Panc1 (cell line): ENCODE data around the gene CRIP2.

Source experiments
- SIN3A ChIP-seq: IDR thresholded peaks from 2 replicates; pipeline ENCODE4 v1.6.1; 2012; ENCODE audit warnings: low read depth, mild to moderate bottlenecking, low read length, moderate library complexity, borderline replicate concordance; ENCODE audit not compliant: insufficient read depth
- TCF7L2 ChIP-seq: IDR thresholded peaks from 2 replicates; pipeline ENCODE4 v1.6.1; 2011; ENCODE audit warnings: mild to moderate bottlenecking, low read depth, low read length, inconsistent platforms
- TF ChIP-seq, protein P1 (sequence below): fragments of 450-650 bp; IDR thresholded peaks from 2 replicates; pipeline ENCODE4 v1.5.1; 2017; ENCODE audit warnings: mild to moderate bottlenecking

DNA sequence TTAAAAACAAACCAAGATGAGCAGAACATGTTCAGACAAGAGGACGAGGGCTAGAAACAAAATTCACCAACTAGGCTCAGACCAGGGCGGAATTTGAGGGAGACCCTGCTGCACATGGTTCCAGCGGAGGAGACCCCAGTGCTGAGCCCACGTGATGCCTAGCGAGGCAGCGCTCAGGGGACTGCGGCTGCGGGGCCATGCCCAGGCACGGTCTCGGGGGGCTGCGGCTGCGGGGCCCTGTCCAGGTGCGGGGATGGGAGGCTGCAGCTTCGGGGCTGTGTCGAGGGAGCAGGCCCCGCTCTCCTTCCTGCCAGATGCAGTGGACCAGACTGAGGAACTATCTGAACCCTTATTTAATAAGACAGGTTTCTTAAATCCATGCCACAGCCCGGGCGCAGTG is 12.7 kb upstream of the CRIP2 start:
- TF ChIP-seq, protein P1, sequence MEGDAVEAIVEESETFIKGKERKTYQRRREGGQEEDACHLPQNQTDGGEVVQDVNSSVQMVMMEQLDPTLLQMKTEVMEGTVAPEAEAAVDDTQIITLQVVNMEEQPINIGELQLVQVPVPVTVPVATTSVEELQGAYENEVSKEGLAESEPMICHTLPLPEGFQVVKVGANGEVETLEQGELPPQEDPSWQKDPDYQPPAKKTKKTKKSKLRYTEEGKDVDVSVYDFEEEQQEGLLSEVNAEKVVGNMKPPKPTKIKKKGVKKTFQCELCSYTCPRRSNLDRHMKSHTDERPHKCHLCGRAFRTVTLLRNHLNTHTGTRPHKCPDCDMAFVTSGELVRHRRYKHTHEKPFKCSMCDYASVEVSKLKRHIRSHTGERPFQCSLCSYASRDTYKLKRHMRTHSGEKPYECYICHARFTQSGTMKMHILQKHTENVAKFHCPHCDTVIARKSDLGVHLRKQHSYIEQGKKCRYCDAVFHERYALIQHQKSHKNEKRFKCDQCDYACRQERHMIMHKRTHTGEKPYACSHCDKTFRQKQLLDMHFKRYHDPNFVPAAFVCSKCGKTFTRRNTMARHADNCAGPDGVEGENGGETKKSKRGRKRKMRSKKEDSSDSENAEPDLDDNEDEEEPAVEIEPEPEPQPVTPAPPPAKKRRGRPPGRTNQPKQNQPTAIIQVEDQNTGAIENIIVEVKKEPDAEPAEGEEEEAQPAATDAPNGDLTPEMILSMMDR: no peak
- TF ChIP-seq TCF7L2 (no peak), SIN3A (no peak)
